ENCODE results near the gene TPM3. TPM values are rescaled to one million over a fixed set of nuclear protein-coding genes. Genes with fewer than 3 reads are reported as not detected.

The TPM3 gene
- total and polyA plus RNA-seq, 9 of the 15 experiments (the other 6 are each of a cell fraction or from before 2014, with no cell fraction given) = 202 to 604 (median 421) TPM

- Histone ChIP-seq H3K9me1 (ENCODE audit: control insufficient read depth, insufficient read depth, low read length) (no peaks in the 10 kb centered on the region), H3K4me2 (ENCODE audit: insufficient read depth, low read length) (no peak overlapping the region), H3K27me3 (ENCODE audit: control insufficient read depth in 2 of 2, insufficient read depth in 2 of 2, low read length in 2 of 2) (no peaks in the 10 kb centered on the region), H4K20me1 (replicated peaks; ENCODE audit: control insufficient read depth, insufficient read depth, low read length) (no peaks in the 10 kb centered on the region), H2AFZ (ENCODE audit: low read depth, low read length) (no peak overlapping the region), H3K4me3 (no peak overlapping the region), H3K9ac (ENCODE audit: insufficient read depth in 1 of 2, low read depth in 2 of 2, low read length in 2 of 2) (no peak overlapping the region), H3K79me2 (ENCODE audit: control insufficient read depth, insufficient read depth, low read length) (no peaks in the 10 kb centered on the region), H3K4me1 (replicated peaks in 1 of 2; ENCODE audit: control insufficient read depth in 2 of 2, insufficient read depth in 2 of 2, low read length in 2 of 2) (no peaks in the 10 kb centered on the region; a peak in 2 of 5 replicates), H3K36me3 (ENCODE audit: control insufficient read depth, insufficient read depth, low read length) (no peaks in the 10 kb centered on the region), H3K27ac (ENCODE audit: extremely low read depth, low read depth, low read length) (no peak overlapping the region), H3K9me3 (replicated peaks; ENCODE audit: control insufficient read depth, insufficient read depth, low read depth, low read length) (no peaks in the 10 kb centered on the region)
- DNase-seq (ENCODE audit: extremely low read depth in 1 of 4, low spot score in 3 of 4) = peak in 1 of 4 experiments; percentile 11
- TF ChIP-seq HEY1 (CRISPR knock-in tag; IDR thresholded peaks at IDR 0.05; ENCODE audit: borderline replicate concordance) = no peak
- no peak for TF ChIP-seq USF1 (CRISPR knock-in tag; IDR thresholded peaks at IDR 0.05)
- TF ChIP-seq CTCF (IDR thresholded peaks at IDR 0.05 in 2 of 3, conservative IDR thresholded peaks at IDR 0.05 in 1 of 3; ENCODE audit: insufficient read depth in 2 of 3, low read depth in 1 of 3, low read length in 3 of 3) = 0 out of 6 replicates have a peak, but pooled peaks of 1 of the 3 experiments have one; percentile 19
- peak; percentile 44; the same call in 1 of the 2 replicates for TF ChIP-seq RFX1 (IDR thresholded peaks at IDR 0.05)
- TF ChIP-seq MBD2 (IDR thresholded peaks at IDR 0.05; ENCODE audit: borderline replicate concordance, low read depth) = no peak
- no peak for TF ChIP-seq ESRRB (CRISPR knock-in tag; IDR thresholded peaks at IDR 0.05; ENCODE audit: borderline replicate concordance)
- no peak for TF ChIP-seq GTF2E2 (tag; IDR thresholded peaks at IDR 0.05)
- FAIRE-seq = no peak
- ChIA-PET POLR2A (no interaction called here), CTCF (ENCODE audit: low intra/inter-chr PET ratio) (no interaction called here)
- in situ Hi-C loops (cut with MboI) (no loop called here), intact Hi-C loops (cut with micrococcal nuclease) (no loop called here)
- ATAC-seq = peak; percentile 59; the same call in 1 of the 3 replicates
- no TSS peak for BruUV-seq (replicated peaks)
- 24% methylated on average over 5 of the region's 5 CpGs for WGBS (ENCODE audit: insufficient coverage, low coverage, missing lambda C conversion rate)
Measured at GRCh38 chr1:154117642-154118041, 74.3 kb downstream of the TPM3 start.

Data from K562 (cell line).